K562 (cell line): ENCODE data around the gene C1QTNF5. TPM values are rescaled to one million over a fixed set of nuclear protein-coding genes. Genes with fewer than 3 reads are reported as not detected.

Experiments
- ATAC-seq: fragments of 200-7000 bp; cut with Tn5 transposase; 3 replicates; pipeline ENCODE4 v1.9.1; 2020; ENCODE audit warnings: moderate library complexity
- BruUV-seq: library from RNA; stranded (reverse); fragments of 400-500 nt; replicated peaks from 2 replicates; lab custom pipeline; 2021; lab: Mats Ljungman, UMichigan
- CTCF ChIA-PET: fragments of 300-600 bp; formaldehyde crosslinking; extraction: SDS; loops from one replicate; lab custom pipeline; 2021; ENCODE audit warnings: low intra/inter-chr PET ratio; lab: Yijun Ruan, JAX
- POLR2A ChIA-PET: fragments of 300-600, 350-650 bp; sonication (Branson Sonifier 250); formaldehyde crosslinking; extraction: SDS; loops from one replicate; lab custom pipeline; 2021; ENCODE audit warnings: antibody characterized with exemption, inconsistent platforms; lab: Yijun Ruan, JAX
- DNase-seq, 4 experiments: peaks; one replicate each; pipeline versions ENCODE4 v3.0.0 to v3.0.0-alpha.2; 2011 to 2018; ENCODE audit warnings: low spot score in 3 of 4, mixed read lengths in 3 of 4; ENCODE audit errors: extremely low read depth in 1 of 4
- FAIRE-seq: peaks from 2 replicates; lab custom pipeline; 2011; peaks lifted over from hg19 to GRCh38; lab: Jason Lieb, UNC
- H2AFZ ChIP-seq: 2 replicates; pipeline ENCODE4 v1.6.0; 2011; ENCODE audit warnings: low read depth, low read length, control low read depth, inconsistent platforms
- H3K27ac ChIP-seq: fragments of 200-600 bp; 3 replicates; pipeline ENCODE4 v1.8.0; 2011; ENCODE audit warnings: low read depth, mild to moderate bottlenecking, control low read depth, inconsistent platforms, low read length, moderate library complexity, mixed read lengths; ENCODE audit errors: extremely low read depth
- H3K27me3 ChIP-seq, 2 experiments: fragments of 300-600 bp in 1 of 2; 2 replicates in 1 of 2; 3 replicates in 1 of 2; pipeline versions ENCODE4 v1.6.0 to v1.8.0; 2011; ENCODE audit warnings: inconsistent platforms in 2 of 2, low read length in 2 of 2, mild to moderate bottlenecking in 1 of 2, mixed read lengths in 1 of 2, moderate library complexity in 1 of 2; ENCODE audit not compliant: control insufficient read depth in 2 of 2, insufficient read depth in 2 of 2
- H3K36me3 ChIP-seq: fragments of 300-600 bp; 3 replicates; pipeline ENCODE4 v1.8.0; 2011; ENCODE audit warnings: mild to moderate bottlenecking, low read length, inconsistent platforms; ENCODE audit not compliant: control insufficient read depth, insufficient read depth
- H3K4me1 ChIP-seq, 2 experiments: fragments of 200-600 bp in 1 of 2; replicated peaks in 1 of 2; 2 replicates in 1 of 2; 3 replicates in 1 of 2; pipeline versions ENCODE4 v1.5.1 to v1.8.0; 2011; ENCODE audit warnings: inconsistent platforms in 2 of 2, low read length in 2 of 2, mild to moderate bottlenecking in 1 of 2, mixed read lengths in 1 of 2, moderate library complexity in 1 of 2; ENCODE audit not compliant: control insufficient read depth in 2 of 2, insufficient read depth in 2 of 2
- H3K4me2 ChIP-seq: 2 replicates; pipeline ENCODE4 v1.6.1; 2011; ENCODE audit warnings: low read length, control low read depth, inconsistent platforms, mixed read lengths; ENCODE audit not compliant: insufficient read depth
- H3K4me3 ChIP-seq: fragments of 200-600 bp; sonication (generic), shearing (Covaris generic); 2 replicates; pipeline ENCODE4 v1.5.1; 2016; ENCODE audit warnings: control low read depth, inconsistent platforms
- H3K79me2 ChIP-seq: fragments of 200-600 bp; 3 replicates; pipeline ENCODE4 v1.8.0; 2011; ENCODE audit warnings: low read length, inconsistent platforms; ENCODE audit not compliant: control insufficient read depth, insufficient read depth
- H3K9ac ChIP-seq, 2 experiments: 2 replicates each; pipeline versions ENCODE4 v1.6.0 to v1.6.1; 2011; ENCODE audit warnings: low read depth in 2 of 2, low read length in 2 of 2, control low read depth in 1 of 2, inconsistent platforms in 1 of 2, mild to moderate bottlenecking in 1 of 2, mixed read lengths in 1 of 2; ENCODE audit not compliant: insufficient read depth in 1 of 2
- H3K9me1 ChIP-seq: one replicate; pipeline ENCODE4 v1.6.0; 2011; ENCODE audit warnings: inconsistent platforms, mild to moderate bottlenecking, low read length, moderate library complexity; ENCODE audit not compliant: control insufficient read depth, insufficient read depth
- H3K9me3 ChIP-seq: replicated peaks from 2 replicates; pipeline ENCODE4 v1.5.1; 2011; ENCODE audit warnings: low read depth, low read length, inconsistent platforms; ENCODE audit not compliant: control insufficient read depth, insufficient read depth
- H4K20me1 ChIP-seq: replicated peaks from 2 replicates; pipeline ENCODE4 v1.6.1; 2011; ENCODE audit warnings: low read length, inconsistent platforms, mixed read lengths; ENCODE audit not compliant: control insufficient read depth, insufficient read depth
- CHD4 ChIP-seq: fragments of 200-600 bp; sonication (generic); IDR thresholded peaks from 3 replicates; pipeline ENCODE4 v1.6.1; 2012; ENCODE audit warnings: low read depth, mild to moderate bottlenecking, mixed read lengths, low read length, inconsistent platforms; ENCODE audit not compliant: insufficient read depth, insufficient replicate concordance, poor library complexity, severe bottlenecking
- DACH1 ChIP-seq: fragments of 450-650 bp; IDR thresholded peaks from 2 replicates; pipeline ENCODE4 v1.6.1; 2018; ENCODE audit not compliant: partially characterized antibody
- DMBX1 ChIP-seq: fragments of 250-450 bp; sonication (Bioruptor Pico); IDR thresholded peaks from 2 replicates; pipeline ENCODE4 v1.8.0; 2022; ENCODE audit warnings: inconsistent platforms, mild to moderate bottlenecking, moderate library complexity, borderline replicate concordance
- GATAD2B ChIP-seq: fragments of 450-650 bp; IDR thresholded peaks from 2 replicates; pipeline ENCODE4 v1.6.1; 2017; ENCODE audit warnings: mild to moderate bottlenecking, borderline replicate concordance
- HCFC1 ChIP-seq: IDR thresholded peaks from 2 replicates; pipeline ENCODE4 v1.6.1; 2012; ENCODE audit warnings: low read depth, low read length, improper control_type of control experiment
- HES1 ChIP-seq: fragments of 450-650 bp; IDR thresholded peaks from 2 replicates; pipeline ENCODE4 v1.6.1; 2016; ENCODE audit warnings: low read depth, mild to moderate bottlenecking, moderate library complexity
- KLF13 ChIP-seq: fragments of 450-650 bp; IDR thresholded peaks from 2 replicates; pipeline ENCODE4 v1.6.1; 2016; ENCODE audit warnings: missing genetic modification characterization, low read depth, mild to moderate bottlenecking, missing compliant biosample characterization, moderate library complexity, borderline replicate concordance
- MAZ ChIP-seq, 2 experiments: fragments of 450-650 bp in 1 of 2; sonication (generic) in 1 of 2; formaldehyde crosslinking; IDR thresholded peaks in 1 of 2; conservative IDR thresholded peaks in 1 of 2; 2 replicates each; pipeline versions ENCODE4 v1.4.0 to v1.5.0; 2020; ENCODE audit warnings: mild to moderate bottlenecking in 1 of 2, missing genetic modification reagents in 1 of 2
- NR2F6 ChIP-seq: fragments of 450-650 bp; formaldehyde crosslinking; IDR thresholded peaks from 2 replicates; pipeline ENCODE4 v1.4.0; 2020; ENCODE audit warnings: mild to moderate bottlenecking
- RFX7 ChIP-seq: fragments of 250-450 bp; sonication (Bioruptor Pico); IDR thresholded peaks from 2 replicates; pipeline ENCODE4 v1.5.1; 2021; ENCODE audit warnings: mild to moderate bottlenecking
- ZFP1 ChIP-seq: fragments of 450-650 bp; formaldehyde crosslinking; IDR thresholded peaks from 2 replicates; pipeline ENCODE4 v1.4.0; 2020; ENCODE audit warnings: mild to moderate bottlenecking, mixed read lengths
- ZFP30 ChIP-seq: fragments of 250-450 bp; sonication (Bioruptor Pico); IDR thresholded peaks from 2 replicates; pipeline ENCODE4 v1.8.0; 2022; ENCODE audit warnings: moderate library complexity, mild to moderate bottlenecking, inconsistent platforms, borderline replicate concordance
- ZNF639 ChIP-seq, 2 experiments: fragments of 200-800 bp in 1 of 2; sonication (Bioruptor generic) in 1 of 2; sonication (generic) in 1 of 2; formaldehyde crosslinking in 1 of 2; IDR thresholded peaks in 1 of 2; conservative IDR thresholded peaks in 1 of 2; 2 replicates each; pipeline versions ENCODE4 v1.5.0 to v1.6.1; 2016 to 2020; ENCODE audit warnings: missing compliant biosample characterization in 1 of 2, missing genetic modification characterization in 1 of 2, missing genetic modification reagents in 1 of 2
- WGBS: fragments of 100-300 bp; shearing (Covaris generic); methylation state at CpG from one replicate; pipeline ENCODE4 v1.1.6; 2016; ENCODE audit warnings: low coverage, mixed read lengths; ENCODE audit not compliant: insufficient coverage; ENCODE audit errors: missing lambda C conversion rate; 5-methylcytosine and 5-hydroxymethylcytosine counted together
- in situ Hi-C: fragments of 300-500 bp; cut with MboI; formaldehyde crosslinking; loops from 4 replicates; pipeline ENCODE4 v1.15.0; 2018; ENCODE audit warnings: inconsistent platforms, mixed read lengths
- intact Hi-C: fragments of 100-400 bp; cut with micrococcal nuclease; formaldehyde crosslinking; loops from 2 replicates; pipeline ENCODE4 v1.14.2; 2022
- polyA plus RNA-seq, 8 experiments: library from polyadenylated mRNA; depleted of rRNA in 4 of 8; stranded (reverse) in 5 of 8; unstranded in 3 of 8; fragments of >200 nt; fragmentation: Nextera tagmentation in 2 of 8; fragmentation: Illumina TruSeq in 1 of 8; extraction: Ambion mirVana in 2 of 8; extraction: Trizol in 1 of 8; gene quantifications; 2 replicates each; pipeline versions ENCODE4 v1.2.1 to v1.2.3, GENCODE V29; 2011 to 2014; ENCODE audit warnings: inconsistent platforms in 1 of 8, missing spikeins in 1 of 8
- total RNA-seq, 7 experiments: library from RNA; depleted of rRNA in 6 of 7; stranded (reverse); fragments of >200 nt in 6 of 7; fragmentation: Illumina TruSeq in 2 of 7; extraction: Trizol in 2 of 7; gene quantifications; 2 replicates each; pipeline versions ENCODE4 v1.2.1 to v1.2.3, GENCODE V29; 2011 to 2021; ENCODE audit warnings: low replicate concordance in 1 of 7
- TF ChIP-seq, protein P1 (sequence below), 2 experiments: fragments of 450-650 bp; IDR thresholded peaks; 2 replicates each; pipeline ENCODE4 v1.6.1; 2018; ENCODE audit warnings: mild to moderate bottlenecking in 2 of 2, low read depth in 1 of 2; ENCODE audit not compliant: partially characterized antibody in 2 of 2

C1QTNF5 gene
- total and polyA plus RNA-seq, 9 of the 15 experiments (the other 6 are each of a cell fraction or from before 2014, with no cell fraction given) = 0.07 to 0.76 (median 0.24) TPM; not detected in 1

DNA sequence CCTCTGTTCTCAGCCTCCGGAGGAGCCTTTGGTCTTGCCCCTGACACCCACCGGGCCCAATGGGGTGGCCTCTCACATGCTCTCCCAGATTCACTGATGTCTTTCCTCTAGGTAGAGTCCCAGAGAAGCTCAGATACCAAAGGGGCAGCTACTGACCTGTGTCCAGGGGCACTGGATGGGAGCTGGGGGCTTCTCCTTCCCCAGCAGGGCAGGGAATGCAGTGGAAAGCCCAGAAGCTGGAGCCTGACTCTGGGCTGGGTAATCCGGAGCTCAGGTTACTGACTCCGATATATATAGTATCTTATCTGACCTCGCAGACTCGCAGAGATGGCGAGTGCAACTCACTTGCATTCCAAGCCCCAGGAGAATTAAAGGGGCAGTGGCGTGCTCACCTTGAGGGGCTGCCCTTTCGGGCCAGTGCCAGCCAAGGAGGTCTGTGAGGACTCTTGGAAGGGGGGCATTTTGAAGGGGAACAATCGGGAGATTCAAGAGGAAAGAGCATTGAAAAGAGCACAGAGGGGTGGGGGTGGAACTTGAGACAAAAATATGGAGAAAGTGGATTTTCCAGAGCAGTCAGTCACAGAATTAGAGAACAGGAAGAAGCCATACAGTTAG, 38.3 kb upstream of the C1QTNF5 start:
- peak overlapping the region; percentile 66 to 73 for H3K9ac ChIP-seq
- H3K36me3 ChIP-seq = peaks cover 10% of the 10 kb centered on the region; the same call in 1 of the 3 replicates
- H4K20me1 ChIP-seq = peaks cover 5% of the 10 kb centered on the region; the same call in 1 of the 2 replicates
- DNase-seq (peak in 3 of 4 experiments; percentile 23 to 85 (median 64)), ATAC-seq (peak; percentile 58), FAIRE-seq (peak; percentile 76)
- H3K4me1 ChIP-seq = peaks cover 64 to 72% of the 10 kb centered on the region in 2 experiments
- CTCF ChIA-PET = interaction anchor here (4.2 kb wide), 1 partner anchor 22 kb away, joined by 27 read pairs; no protein-coding TSS in a partner anchor
- H3K27me3 ChIP-seq = no peaks in the 10 kb centered on the region
- H3K27ac ChIP-seq = peak overlapping the region; percentile 72
- under 1% methylated on average over 9 of the region's 10 CpGs for WGBS
- POLR2A ChIA-PET = interaction anchor here (0.6 to 6.0 kb wide), 10 partner anchors 11 to 284 kb away, joined by 3 to 34 read pairs (median 3); no protein-coding TSS in a partner anchor
- H3K4me2 ChIP-seq = peak overlapping the region; percentile 71
- H2AFZ ChIP-seq = 0 out of 2 replicates have a peak overlapping the region, but pooled peaks have one; percentile 57
- H3K4me3 ChIP-seq = peak overlapping the region; percentile 26
- H3K9me1 ChIP-seq = no peaks in the 10 kb centered on the region
- intact Hi-C loops (loop anchor here (5.0 kb wide), 1 partner anchor 272 kb away; the partner anchor contains the start of gene C2CD2L), in situ Hi-C loops (no loop called here)
- no TSS peak for BruUV-seq
- H3K79me2 ChIP-seq = peaks cover 25% of the 10 kb centered on the region
- no peaks in the 10 kb centered on the region; the same call in 1 of the 2 replicates for H3K9me3 ChIP-seq
- no peak for TF ChIP-seq KLF13 (tag)
- no peak for TF ChIP-seq ZNF639 (CRISPR knock-in tag; conservative IDR thresholded peaks at IDR 0.05 in 1 of 2, IDR thresholded peaks at IDR 0.05 in 1 of 2)
- no peak for TF ChIP-seq ZFP30
- TF ChIP-seq, protein P1, sequence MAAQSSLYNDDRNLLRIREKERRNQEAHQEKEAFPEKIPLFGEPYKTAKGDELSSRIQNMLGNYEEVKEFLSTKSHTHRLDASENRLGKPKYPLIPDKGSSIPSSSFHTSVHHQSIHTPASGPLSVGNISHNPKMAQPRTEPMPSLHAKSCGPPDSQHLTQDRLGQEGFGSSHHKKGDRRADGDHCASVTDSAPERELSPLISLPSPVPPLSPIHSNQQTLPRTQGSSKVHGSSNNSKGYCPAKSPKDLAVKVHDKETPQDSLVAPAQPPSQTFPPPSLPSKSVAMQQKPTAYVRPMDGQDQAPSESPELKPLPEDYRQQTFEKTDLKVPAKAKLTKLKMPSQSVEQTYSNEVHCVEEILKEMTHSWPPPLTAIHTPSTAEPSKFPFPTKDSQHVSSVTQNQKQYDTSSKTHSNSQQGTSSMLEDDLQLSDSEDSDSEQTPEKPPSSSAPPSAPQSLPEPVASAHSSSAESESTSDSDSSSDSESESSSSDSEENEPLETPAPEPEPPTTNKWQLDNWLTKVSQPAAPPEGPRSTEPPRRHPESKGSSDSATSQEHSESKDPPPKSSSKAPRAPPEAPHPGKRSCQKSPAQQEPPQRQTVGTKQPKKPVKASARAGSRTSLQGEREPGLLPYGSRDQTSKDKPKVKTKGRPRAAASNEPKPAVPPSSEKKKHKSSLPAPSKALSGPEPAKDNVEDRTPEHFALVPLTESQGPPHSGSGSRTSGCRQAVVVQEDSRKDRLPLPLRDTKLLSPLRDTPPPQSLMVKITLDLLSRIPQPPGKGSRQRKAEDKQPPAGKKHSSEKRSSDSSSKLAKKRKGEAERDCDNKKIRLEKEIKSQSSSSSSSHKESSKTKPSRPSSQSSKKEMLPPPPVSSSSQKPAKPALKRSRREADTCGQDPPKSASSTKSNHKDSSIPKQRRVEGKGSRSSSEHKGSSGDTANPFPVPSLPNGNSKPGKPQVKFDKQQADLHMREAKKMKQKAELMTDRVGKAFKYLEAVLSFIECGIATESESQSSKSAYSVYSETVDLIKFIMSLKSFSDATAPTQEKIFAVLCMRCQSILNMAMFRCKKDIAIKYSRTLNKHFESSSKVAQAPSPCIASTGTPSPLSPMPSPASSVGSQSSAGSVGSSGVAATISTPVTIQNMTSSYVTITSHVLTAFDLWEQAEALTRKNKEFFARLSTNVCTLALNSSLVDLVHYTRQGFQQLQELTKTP (IDR thresholded peaks at IDR 0.05; ENCODE audit: low read depth in 1 of 2, partially characterized antibody in 2 of 2) = no peak
- 0 out of 2 replicates have a peak, but pooled peaks have one; percentile 28 for TF ChIP-seq HES1
- TF ChIP-seq CHD4 = peak; percentile 50
- TF ChIP-seq MAZ (CRISPR knock-in tag; conservative IDR thresholded peaks at IDR 0.05 in 1 of 2, IDR thresholded peaks at IDR 0.05 in 1 of 2) = no peak
- no peak for TF ChIP-seq DACH1
- no peak for TF ChIP-seq RFX7 (CRISPR knock-in tag)
- no peak for TF ChIP-seq DMBX1 (CRISPR knock-in tag)
- TF ChIP-seq GATAD2B = no peak
- TF ChIP-seq NR2F6 (CRISPR knock-in tag) = no peak
- no peak for TF ChIP-seq HCFC1
- TF ChIP-seq ZFP1 = no peak
